Stimulated activated naive CD8-positive, alpha-beta T cell treated with anti-CD3 and anti-CD28 coated beads, Interleukin-15, Interleukin-2, amounts not matched to agents 100 U/mL and 50 U/mL, for 24 hours (primary cell): Measurements from ENCODE around the gene FGF7.
"Not testable (repeated sequence)": the region's sequence is repeated elsewhere in the genome, so short reads cannot be mapped to it uniquely, and the experiment has no call there.

Experiments used
- ATAC-seq: fragments of 150-1000 bp; cut with Tn5 transposase; one replicate; pipeline ENCODE4 v1.10.0; 2021
- DNase-seq: peaks from one replicate; pipeline ENCODE4 v3.0.0; 2021

Gene FGF7

GRCh38 chr15:49439678-49440395 is 16.8 kb downstream of the FGF7 start:
- no peak for ATAC-seq
- no peak for DNase-seq

GRCh38 chr15:49441356-49441755 is 18.3 kb downstream of the FGF7 start:
- ATAC-seq (no peak), DNase-seq (no peak)

- DNase-seq = no peak
- no peak for ATAC-seq
Measured at GRCh38 chr15:49441816-49442215, 18.8 kb downstream of the FGF7 start.

GRCh38 chr15:49452595-49452994 is 29.6 kb downstream of the FGF7 start:
- ATAC-seq (no peak), DNase-seq (no peak)

DNA sequence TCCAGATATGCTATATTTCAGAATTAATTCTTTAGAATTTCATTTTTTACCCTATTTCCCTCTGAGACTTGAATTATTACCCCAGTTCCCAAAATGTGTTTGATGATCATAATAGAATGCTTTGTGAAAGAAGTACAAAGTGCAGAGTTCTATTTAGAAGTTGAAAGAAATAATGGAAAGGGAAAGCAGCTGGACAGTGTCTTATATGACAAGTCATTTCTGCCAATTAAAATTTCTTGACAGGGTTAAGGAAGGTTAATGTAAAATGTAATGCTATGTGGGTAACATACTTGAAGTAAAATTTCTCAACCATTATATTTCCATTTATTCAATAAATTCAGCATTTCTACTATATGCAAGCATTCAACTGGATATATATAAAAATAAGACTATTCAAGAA is 33.1 kb downstream of the FGF7 start:
- DNase-seq (no peak), ATAC-seq (no peak)

DNA sequence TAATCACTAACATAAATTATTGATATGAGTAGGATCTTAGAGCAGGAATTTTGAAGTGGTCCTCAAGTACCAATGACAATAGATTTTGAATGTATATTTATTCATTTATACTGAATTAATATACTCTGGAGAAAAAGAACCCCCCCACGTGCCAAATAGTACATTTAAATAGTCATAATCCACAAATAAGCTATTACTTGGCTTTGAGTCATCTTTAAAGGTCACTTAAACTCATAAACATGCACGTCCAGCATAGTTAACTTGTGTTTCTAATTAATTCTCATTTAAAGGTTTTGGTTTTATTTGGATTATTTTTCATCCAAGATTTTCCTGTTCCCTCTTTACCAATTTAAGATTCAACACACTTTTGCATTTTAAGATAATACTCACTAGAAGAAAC is 35.1 kb downstream of the FGF7 start:
- no peak for DNase-seq
- ATAC-seq = no peak

DNA sequence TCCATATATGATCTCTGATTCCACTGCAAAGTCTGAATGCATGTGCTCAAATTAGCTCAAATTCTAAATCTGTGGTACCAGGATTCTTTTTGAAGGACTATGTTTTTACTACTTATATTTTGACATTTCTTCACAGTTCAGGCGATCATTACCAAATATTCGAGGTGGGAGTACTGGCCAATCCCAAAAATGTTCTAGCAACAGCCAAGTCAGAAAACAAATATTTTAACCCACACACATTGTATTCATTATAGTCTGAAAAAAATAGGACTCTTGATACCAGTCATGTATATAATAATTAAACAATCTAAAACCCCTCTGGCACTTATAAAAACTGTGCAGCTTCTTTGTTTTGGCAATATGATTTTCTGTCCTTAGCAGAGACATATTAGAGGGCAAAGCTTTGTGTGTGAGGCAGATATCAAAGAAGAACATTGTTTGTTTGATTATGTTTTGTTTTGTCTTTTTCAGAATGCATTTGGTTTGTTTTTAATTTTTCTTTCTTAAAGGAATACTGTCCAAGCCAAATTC is 37.4 kb downstream of the FGF7 start:
- ATAC-seq (no peak), DNase-seq (no peak)

DNA sequence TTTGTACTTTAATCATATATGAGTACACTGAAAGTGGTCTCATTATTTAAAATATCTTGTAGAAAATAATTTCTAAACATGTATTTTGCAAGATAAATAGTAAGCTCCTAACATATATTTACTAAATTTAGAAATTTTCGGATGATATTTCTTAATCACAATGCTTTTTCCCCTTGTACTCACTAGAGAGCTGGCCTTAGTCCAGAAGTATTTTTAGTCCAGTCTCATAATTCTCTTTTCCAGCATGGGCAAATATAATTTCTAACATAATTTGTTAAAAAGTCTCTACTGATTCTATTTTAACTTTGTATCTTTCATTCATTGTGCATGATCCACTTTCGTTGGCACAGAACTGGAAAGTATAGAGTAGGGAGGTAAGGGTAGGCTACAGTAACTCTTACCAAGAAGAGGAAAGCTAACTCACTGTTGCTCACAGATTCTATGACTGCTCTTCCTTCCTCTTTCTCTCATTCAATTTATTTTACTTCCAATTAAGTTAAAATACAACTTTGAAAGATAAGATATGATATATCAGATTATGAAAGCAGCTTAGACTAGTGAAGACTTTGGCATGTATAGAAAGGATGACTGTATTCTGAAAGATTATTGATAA is 39.3 kb downstream of the FGF7 start:
- no peak for DNase-seq
- no peak for ATAC-seq

- no peak for DNase-seq
- no peak for ATAC-seq
Measured at GRCh38 chr15:49464522-49464921, 41.5 kb downstream of the FGF7 start.

GRCh38 chr15:49466119-49466518 is 43.1 kb downstream of the FGF7 start:
- ATAC-seq = no peak
- no peak for DNase-seq

GRCh38 chr15:49467746-49468480 is 44.9 kb downstream of the FGF7 start:
- no peak for ATAC-seq
- DNase-seq = no peak

DNA sequence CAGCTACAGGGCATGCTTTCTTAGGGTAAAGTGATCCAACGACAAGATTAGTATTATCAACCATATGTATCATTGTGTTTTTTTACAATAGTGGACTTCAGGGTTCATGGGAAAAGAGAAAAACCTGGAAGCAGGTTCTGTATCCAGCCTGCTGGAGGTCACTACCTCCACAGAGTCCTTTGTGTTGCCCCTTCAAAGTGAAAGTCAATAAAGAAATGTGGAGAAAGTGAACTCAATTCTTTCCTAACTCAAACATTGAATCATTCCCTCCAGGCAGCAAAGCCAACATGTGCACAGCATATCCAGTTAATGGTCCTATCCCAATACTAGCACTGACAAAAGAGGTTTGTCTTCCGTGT is 45.4 kb downstream of the FGF7 start:
- DNase-seq (no peak), ATAC-seq (no peak)

DNA sequence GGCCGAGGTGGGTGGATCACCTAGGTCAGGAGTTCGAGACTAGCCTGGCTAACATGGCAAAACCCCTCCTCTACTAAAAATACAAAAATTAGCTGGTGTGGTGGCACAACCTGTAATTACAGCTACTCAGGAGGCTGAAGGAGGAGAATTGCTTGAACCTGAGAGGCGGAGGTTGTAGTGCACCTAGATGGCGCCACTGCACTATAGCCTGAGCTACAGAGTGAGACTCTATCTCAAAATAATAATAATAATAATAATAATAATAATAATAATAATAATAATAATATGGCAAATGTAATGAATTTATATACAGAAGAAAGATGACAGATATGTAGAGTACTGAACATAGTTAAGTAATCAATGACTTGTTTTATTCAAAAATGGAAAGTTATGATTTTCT is 48.2 kb downstream of the FGF7 start:
- peak; percentile 61 for DNase-seq
- not testable (repeated sequence) for ATAC-seq

DNA sequence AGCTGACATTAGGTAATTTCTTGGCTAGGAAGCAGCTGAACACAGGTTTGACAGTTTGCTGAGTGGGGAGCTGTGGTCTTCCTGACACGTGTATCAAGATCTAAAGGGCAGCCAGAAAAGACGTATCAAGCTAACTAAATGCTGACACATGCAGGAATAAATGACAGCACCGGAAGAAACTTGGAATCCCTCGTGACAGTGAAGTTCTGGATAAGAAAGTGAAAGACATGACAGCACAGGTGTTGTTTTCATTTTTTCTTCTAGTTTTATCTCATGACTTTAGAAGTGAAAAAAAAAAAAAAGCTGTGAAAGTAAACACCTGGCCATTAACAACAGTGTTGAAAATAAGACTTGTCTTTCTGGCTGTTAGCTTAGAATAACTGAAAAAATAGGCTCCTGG is 48.7 kb downstream of the FGF7 start:
- DNase-seq (no peak), ATAC-seq (no peak)

DNA sequence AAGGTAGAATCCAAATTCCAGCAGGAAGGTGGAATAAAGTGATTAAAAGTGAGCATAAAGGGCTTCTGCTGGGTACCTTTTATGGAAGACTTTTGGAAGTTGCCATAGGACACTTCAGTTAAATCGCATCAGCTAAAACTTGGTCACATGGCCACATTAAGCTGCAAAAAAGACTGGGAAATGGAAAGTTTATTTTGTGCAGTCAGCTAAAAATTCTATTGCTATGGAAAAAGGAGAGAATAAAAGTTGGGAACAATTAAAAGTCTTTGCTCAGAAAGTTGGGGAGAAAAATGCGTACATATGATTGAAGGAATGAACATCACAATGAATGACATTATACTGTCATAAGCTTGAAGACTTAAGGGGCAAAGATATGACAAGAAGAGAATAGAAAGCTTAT is 49.3 kb downstream of the FGF7 start:
- no peak for ATAC-seq
- DNase-seq = no peak

DNA sequence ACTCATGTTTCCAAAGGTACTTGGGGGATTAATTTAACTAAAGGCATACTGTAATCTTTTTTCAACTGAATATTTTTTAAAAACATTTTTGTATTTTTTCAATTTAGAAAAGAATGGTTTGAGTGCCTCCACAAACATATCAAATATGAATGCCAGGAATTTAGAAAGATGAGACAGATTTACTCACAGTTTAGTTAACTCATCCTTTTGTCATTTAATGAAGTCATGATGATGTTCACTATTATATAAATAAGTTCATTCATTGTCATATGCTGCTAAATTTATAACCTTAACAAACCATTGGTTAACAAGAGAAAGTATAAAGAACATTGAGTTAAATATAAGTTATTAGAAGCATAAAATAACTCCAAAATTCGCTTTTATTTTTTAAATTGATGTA is 50.0 kb downstream of the FGF7 start:
- ATAC-seq (no peak), DNase-seq (no peak)

GRCh38 chr15:49478021-49478420 is 55.0 kb downstream of the FGF7 start:
- not testable (repeated sequence) for ATAC-seq

DNA sequence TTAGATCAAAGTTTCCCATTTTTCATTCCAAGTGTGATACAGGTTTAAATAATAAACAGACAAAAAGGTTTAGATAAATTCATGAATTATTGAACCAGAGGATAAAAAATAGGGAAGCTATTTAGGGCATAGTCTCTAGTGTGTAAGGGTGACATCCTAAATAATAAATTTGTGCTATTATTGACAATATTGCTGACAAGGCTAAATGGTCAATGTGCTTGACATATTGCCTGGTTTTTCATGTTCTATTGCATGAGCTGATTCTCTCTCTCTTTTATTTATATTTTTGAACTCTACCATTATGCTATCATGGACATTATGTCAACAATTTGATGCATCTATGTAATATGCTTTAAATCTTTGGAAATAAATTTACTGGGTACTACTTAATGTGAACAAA is 55.9 kb downstream of the FGF7 start:
- not testable (repeated sequence) for DNase-seq, ATAC-seq

More at GRCh38 chr15:49478021-49478420, 55.0 kb downstream of the FGF7 start:
- DNase-seq = not testable (repeated sequence)

DNA sequence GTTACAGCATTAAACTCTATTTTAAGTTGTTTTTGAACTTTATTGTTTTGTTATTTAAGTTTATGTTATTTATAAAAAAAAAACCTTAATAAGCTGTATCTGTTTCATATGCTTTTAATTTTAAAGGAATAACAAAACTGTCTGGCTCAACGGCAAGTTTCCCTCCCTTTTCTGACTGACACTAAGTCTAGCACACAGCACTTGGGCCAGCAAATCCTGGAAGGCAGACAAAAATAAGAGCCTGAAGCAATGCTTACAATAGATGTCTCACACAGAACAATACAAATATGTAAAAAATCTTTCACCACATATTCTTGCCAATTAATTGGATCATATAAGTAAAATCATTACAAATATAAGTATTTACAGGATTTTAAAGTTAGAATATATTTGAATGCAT is 62.4 kb downstream of the FGF7 start:
- ATAC-seq, DNase-seq: not testable (repeated sequence)

DNA sequence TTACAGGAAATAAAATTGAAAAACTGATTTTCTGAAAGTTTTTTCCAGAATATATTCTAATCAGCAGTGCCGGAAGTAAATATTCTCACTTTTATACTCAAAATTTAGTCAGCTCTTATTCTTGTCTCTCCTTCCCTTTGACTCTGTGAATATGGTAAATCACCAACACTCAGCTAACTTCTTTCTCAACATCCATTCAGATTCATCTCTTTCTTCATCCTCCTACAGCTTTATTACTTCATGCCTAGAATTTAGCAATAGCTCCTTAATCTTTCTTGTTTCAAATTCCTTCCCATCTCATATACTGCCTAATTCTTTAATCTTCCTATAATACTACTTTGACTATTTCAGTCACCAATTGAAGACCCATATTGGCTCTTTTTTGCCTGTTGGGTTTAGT is 67.9 kb downstream of the FGF7 start:
- DNase-seq = no peak
- no peak for ATAC-seq

- ATAC-seq = no peak
Measured at GRCh38 chr15:49492151-49492550, 69.1 kb downstream of the FGF7 start.

GRCh38 chr15:49492830-49493229 is 69.8 kb downstream of the FGF7 start:
- no peak for ATAC-seq

More at GRCh38 chr15:49492151-49492550, 69.1 kb downstream of the FGF7 start:
- DNase-seq = no peak

GRCh38 chr15:49494842-49495241 is 71.8 kb downstream of the FGF7 start:
- ATAC-seq (no peak), DNase-seq (no peak)

More at GRCh38 chr15:49492830-49493229, 69.8 kb downstream of the FGF7 start:
- DNase-seq = no peak
